Brain microvascular endothelial cell (primary cell): ENCODE data around the gene TTC29.
"Not testable (repeated sequence)": the region's sequence is repeated elsewhere in the genome, so short reads cannot be mapped to it uniquely, and the experiment has no call there.

Experiments
- DNase-seq: peaks from one replicate; pipeline ENCODE4 v3.0.0-alpha.2; 2020
- H3K27ac ChIP-seq: fragments of 250-450 bp; sonication (Bioruptor Pico); 2 replicates; pipeline ENCODE4 v1.5.1; 2020; ENCODE audit warnings: mild to moderate bottlenecking, moderate library complexity
- H3K27me3 ChIP-seq: fragments of 250-450 bp; sonication (Bioruptor Pico); replicated peaks from 2 replicates; pipeline ENCODE4 v1.5.1; 2020; ENCODE audit warnings: mild to moderate bottlenecking
- H3K36me3 ChIP-seq: fragments of 250-450 bp; sonication (Bioruptor Pico); replicated peaks from 2 replicates; pipeline ENCODE4 v1.5.1; 2020; ENCODE audit warnings: mild to moderate bottlenecking
- H3K4me3 ChIP-seq: 2 replicates; pipeline ENCODE4 v1.5.1; 2011; ENCODE audit warnings: low read depth, mild to moderate bottlenecking, control low read depth, low read length, moderate library complexity
- CTCF ChIP-seq: IDR thresholded peaks from 2 replicates; pipeline ENCODE4 v1.5.1; 2011; ENCODE audit warnings: low read depth, mild to moderate bottlenecking, moderate library complexity, low read length, control low read depth, inconsistent platforms; ENCODE audit errors: missing control alignments
- in situ Hi-C: cut with HindIII; loops from 2 replicates; pipeline ENCODE4 v1.10.0; 2017; ENCODE audit warnings: low sequenced_read_pairs, low pct_ligation_motif_present

TTC29 gene

GRCh38 chr4:146840731-146841130, 104.9 kb downstream of the TTC29 start:
- no peak for DNase-seq
- Histone ChIP-seq H3K27me3 (no peaks in the 10 kb centered on the region), H3K27ac (no peak overlapping the region), H3K36me3 (no peaks in the 10 kb centered on the region), H3K4me3 (no peak overlapping the region)
- in situ Hi-C loops, result no loop called here
- no peak for TF ChIP-seq CTCF

DNA sequence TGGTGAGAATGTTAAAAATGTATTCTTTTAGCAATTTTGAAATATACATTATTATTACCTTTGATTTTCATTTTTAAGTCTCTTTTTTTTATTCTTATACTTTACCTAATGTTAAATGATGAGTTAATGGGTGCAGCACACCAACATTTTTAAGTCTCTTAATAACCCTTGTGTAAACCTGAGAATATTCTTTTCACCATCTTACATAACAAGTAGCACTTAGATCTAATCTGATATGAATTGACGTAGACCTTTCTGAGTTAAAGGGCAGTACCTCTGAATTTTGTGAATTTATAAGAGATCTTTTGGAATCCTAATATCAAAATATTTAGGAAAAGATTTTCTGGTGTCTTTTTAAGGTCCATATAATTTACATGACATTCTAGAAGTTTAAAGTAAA, 110.6 kb downstream of the TTC29 start:
- in situ Hi-C loops, result no loop called here
- H3K27me3 ChIP-seq, result no peaks in the 10 kb centered on the region
- TF ChIP-seq CTCF, result no peak
- no peak overlapping the region for H3K27ac ChIP-seq
- no peak for DNase-seq
- no peak overlapping the region for H3K4me3 ChIP-seq
- H3K36me3 ChIP-seq, result no peaks in the 10 kb centered on the region

- no peak for TF ChIP-seq CTCF
- no peak for DNase-seq
- no peak overlapping the region for H3K27ac ChIP-seq
- no peaks in the 10 kb centered on the region for H3K36me3 ChIP-seq
- no peak overlapping the region for H3K4me3 ChIP-seq
- in situ Hi-C loops, result no loop called here
- H3K27me3 ChIP-seq, result no peaks in the 10 kb centered on the region
These were observed 111.2 kb downstream of the TTC29 start for GRCh38 chr4:146834263-146835034.

DNA sequence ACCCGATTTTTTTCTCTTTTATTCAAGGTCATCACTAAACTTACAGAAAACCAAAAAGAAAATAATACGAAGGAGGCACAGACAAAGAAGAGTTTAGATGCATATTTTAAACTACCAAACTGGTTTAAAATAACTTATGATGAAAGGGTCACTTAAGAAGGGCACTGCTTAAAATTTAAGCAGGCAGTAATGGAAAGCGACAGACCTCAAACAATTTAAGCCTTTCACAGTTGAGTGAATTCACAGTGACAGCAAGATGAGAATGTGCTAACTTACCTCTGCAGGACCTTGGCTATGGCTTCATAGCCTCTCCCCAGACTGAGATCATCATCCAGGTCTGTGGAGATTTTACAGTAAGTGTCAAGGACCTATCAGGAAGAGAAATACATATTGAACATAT, 112.1 kb downstream of the TTC29 start:
- TF ChIP-seq CTCF, result no peak
- H3K4me3 ChIP-seq, result no peak overlapping the region
- in situ Hi-C loops, result no loop called here
- no peaks in the 10 kb centered on the region for H3K27me3 ChIP-seq
- H3K36me3 ChIP-seq, result no peaks in the 10 kb centered on the region
- no peak for DNase-seq
- no peak overlapping the region for H3K27ac ChIP-seq

DNA sequence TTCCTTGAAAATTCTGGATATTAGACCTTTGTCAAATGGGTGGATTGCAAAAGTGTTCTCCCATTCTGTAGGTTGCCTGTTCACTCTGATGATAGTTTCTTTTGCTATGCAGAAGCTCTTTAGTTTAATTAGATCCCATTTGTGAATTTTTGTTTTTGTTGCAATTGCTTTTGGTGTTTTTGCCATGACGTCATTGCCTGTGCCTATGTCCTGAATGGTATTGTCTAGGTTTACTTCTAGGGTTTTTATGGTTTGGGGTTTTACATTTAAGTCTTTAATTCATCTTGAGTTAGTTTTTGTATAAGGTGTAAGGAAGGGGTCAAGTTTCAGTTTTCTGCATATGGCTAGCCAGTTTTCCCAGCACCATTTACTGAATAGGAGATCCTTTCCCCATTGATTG, 122.7 kb downstream of the TTC29 start:
- DNase-seq, H3K27ac ChIP-seq, H3K36me3 ChIP-seq, in situ Hi-C loops, H3K27me3 ChIP-seq, H3K4me3 ChIP-seq: not testable (repeated sequence)

DNA sequence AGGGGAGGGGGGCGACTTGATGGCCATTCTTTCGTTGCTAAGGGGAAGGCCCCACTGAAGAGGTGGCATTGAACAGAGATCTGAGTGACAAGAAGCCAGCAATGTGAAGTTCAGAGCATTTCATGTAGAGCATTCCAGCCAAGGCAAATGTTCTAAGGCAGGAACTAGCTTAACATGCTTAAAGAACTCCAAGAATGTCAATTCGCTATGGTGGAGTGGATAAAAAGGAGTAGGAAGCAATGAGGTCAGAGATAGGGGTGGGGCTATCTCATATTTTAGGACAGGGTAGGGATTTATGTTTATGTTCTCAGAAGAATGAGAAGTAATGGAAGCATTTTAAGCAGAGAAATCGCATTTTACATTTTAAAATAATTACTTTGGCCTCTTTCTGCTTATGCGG, 130.9 kb downstream of the TTC29 start:
- TF ChIP-seq CTCF, result no peak
- in situ Hi-C loops, result no loop called here
- Histone ChIP-seq H3K27ac (no peak overlapping the region), H3K4me3 (no peak overlapping the region), H3K27me3 (no peaks in the 10 kb centered on the region), H3K36me3 (no peaks in the 10 kb centered on the region)
- no peak for DNase-seq
